ENCODE data around the gene FBXL15. TPM values are rescaled to one million over a fixed set of nuclear protein-coding genes. Genes with fewer than 3 reads are reported as not detected.
A peak's percentile ranks its signal among the peaks of the same experiment; 100 is the strongest.

The FBXL15 gene, protein sequence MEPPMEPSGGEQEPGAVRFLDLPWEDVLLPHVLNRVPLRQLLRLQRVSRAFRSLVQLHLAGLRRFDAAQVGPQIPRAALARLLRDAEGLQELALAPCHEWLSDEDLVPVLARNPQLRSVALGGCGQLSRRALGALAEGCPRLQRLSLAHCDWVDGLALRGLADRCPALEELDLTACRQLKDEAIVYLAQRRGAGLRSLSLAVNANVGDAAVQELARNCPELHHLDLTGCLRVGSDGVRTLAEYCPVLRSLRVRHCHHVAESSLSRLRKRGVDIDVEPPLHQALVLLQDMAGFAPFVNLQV
- 19.4 TPM for total RNA-seq

DNA sequence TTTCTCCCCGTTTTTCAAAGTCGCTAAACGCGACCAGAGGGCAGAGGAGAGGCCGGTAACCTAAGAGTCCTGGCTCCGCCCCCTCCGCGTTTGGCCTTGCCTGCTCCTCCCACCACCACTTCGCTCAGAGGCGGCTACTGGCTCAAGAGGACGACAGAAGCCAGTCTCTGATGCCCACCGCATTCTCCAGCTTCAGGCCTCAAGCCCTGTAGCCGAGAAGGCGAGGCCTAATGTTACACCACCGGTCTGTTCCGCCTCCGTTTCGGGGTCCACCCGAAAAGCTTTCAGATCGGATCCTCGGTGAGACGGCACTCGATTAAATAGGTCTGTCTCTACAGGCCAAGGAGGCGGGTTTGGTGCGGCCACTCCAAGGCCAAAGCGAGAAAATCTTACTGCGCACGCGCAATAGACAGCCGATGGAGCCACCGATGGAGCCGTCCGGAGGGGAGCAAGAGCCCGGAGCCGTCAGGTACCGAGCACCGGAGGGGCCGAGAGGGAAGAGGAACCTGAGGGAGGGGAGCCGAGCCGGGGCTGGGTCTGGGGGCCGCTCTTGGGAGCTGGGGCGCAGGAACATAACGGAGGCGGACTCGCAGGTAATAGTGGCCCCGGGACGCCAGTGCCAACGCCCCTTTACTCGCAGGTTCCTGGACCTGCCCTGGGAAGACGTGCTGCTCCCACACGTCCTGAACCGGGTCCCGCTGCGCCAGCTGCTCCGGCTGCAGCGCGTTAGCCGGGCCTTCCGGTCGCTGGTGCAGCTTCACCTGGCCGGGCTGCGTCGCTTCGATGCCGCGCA lies at the start of gene FBXL15:
TSS of gene FBXL15 (plus strand) at position 123 of the 793 bp plus-strand sequence. CDS start at position 417, 294 bp downstream.

DNA sequence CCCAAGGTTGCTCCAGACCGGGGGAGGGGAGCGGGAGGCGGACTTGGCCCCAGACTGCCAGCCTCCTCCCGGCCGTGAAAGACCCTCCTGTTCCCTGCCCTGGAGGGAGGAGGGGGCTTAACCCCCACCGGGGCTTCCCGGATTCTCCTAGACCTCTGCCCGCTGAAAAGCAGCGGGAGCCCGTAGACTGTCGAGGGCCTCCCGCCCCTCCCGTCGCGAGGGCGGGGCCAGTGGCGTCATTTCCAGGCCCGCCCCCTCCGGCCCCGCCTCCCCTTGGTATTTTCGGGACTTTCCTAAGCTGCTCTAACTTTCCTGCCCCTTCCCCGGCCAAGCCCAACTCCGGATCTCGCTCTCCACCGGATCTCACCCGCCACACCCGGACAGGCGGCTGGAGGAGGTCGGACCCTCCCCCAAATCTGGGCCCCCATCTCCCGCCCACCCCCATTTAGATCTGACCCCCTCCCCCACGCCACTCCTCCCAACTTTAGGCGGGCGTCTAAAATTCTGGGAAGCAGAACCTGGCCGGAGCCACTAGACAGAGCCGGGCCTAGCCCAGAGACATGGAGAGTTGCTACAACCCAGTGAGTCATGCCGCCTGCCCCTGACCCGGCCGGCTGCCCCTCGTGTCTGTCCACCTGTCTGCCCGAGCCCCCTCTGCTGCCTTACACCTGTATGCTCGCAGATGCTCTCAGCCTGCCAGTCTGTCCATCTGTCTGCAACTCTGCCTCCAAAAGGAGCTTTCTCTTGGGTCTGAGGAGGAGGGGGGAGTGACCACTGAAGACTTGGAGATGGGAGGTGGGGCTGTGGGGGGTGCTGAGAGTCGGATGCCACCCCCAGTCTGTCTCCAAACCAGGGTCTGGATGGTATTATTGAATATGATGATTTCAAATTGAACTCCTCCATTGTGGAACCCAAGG lies 25.0 kb upstream of the FBXL15 start, which contains the start of gene NFKB2:
TSS of gene NFKB2 (plus strand) at position 306 of the 917 bp plus-strand sequence. CDS start at position 561, 255 bp downstream.

DNA sequence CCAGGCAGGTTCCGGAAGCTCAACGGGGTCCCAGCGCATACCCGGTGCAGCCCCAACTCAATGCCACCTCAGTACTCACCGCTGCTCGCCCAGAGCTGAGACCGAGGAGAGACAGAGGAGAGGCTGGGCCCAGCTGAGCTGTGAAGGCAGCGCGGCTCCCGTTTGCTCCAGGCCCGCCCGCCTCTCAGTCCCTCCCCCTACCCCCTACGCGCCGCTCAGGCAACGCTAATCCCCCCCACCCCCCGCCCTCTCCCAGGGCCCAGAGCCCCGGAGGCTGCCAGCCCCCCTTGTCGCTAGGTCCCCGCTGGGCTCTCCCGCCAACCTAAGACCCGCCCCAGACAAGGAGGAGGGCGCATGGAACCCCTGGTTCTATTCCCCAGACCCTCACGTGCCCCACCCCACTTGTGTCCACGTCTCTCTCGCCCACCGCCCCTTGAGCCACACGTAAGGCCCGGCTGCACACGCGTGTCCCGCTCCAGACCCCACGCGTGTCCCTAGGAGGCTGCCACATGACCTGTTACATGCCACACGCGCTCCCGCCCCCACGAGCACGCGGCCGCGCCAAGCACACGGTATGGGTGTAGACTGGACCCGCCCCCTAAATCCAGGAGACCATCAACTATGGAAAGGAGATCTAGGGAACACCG lies 1.9 kb upstream of the FBXL15 start, which contains the start of gene PSD:
TSS of gene PSD (minus strand) at position 164 of the 647 bp plus-strand sequence. CDS start 1,747 bp downstream, outside the sequence.

DNA sequence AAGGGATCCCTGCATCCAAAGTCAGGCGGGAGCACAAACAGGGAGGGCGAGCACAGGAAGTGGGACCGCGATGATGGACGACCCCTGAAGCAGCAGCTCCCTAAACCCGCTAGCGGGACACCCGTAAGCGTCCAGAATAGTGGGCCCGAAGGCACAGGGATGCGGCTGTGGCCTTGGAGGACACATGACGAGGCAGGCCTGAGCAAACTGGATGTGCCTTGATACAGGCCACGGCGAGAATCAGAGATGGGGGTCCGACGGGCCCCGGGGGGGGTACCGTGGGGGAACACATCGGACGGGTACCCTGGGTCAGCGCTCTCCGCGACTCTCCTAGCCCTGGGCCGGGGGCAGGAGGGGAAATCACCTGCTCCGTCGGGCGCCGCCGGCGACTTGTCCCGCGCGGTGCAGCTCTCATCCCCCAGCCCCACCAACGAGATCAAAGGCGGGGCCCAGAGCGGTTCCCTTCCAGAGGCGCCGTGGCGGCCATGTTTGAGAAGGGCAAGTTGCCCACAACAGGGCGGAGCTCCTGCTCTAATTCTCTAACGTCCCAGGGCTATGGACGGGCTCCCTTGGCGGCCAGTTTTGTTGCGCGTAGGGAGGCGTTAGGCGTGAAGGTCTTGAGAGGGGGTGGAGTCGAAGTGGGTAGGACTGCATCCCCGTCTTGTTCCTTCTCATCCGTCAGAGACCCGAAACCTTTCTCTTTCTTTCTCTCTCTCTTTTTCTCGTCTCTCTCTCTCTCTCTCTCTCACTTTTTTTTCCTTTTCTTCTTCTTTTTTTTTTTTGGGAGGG lies 11.7 kb downstream of the FBXL15 start, which contains the start of gene CUEDC2:
TSS of gene CUEDC2 (minus strand) at position 413 of the 789 bp plus-strand sequence. CDS start 7,386 bp downstream, outside the sequence.

DNA sequence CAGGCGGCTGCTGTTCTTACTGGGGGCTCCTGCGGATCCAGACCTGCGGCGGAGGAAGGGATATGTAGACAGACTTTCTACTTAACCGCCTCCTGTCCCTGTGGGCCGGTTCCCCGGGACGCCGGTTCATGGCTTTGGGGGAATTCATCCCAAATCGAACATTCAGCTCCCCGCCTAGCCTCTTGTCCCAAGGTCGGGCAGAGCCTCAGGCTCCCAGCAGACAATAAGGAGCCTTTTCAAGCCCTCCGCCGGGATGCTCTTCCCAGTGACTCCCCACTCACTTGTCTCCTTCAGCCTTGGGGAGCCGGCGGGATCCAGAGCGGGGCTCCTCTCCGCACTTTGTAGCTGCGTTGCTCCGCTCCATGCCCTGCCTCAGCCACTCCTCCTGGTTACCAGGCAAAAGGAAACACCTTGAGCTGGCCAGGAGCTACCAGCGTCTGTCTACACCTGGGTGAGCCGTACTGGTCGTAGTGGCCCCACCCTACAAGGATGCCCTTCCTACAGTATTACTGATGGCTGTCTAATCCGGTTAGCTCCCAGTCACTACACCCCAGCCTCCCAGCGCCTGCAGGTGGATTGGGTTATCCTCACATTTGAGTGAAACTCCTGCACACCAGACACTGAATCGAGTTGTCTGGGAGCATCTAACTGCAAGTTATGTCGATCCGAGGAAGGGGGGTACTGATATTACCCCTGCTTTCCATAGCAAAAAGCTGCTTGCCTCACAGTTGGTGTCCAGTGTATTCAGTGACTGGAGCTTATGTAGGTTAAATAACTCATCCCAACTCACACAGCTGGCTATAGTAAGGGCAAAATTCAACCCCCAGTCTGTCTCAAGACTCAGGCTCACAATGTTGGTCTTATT lies 30.7 kb downstream of the FBXL15 start, which contains the start of gene C10orf95:
TSS of gene C10orf95 (minus strand) at position 439 of the 865 bp plus-strand sequence. CDS start 450 bp downstream, outside the sequence.

Small RNA genes within 50 kb of the gene (small RNA-seq; reads per million reads assigned to genes)
- gene MIR146B: 417 reads per million, percentile 98 among the genes with 10 or more reads in this experiment

Other genes starting within 250 kb of the FBXL15 start
- gene ELOVL3, start 194.5 kb upstream of the FBXL15 start, total RNA-seq: 0.92 TPM
- gene PITX3, start 179.3 kb upstream of the FBXL15 start, total RNA-seq: 0.69 TPM
- 31.8 TPM for gene GBF1, start 175.3 kb upstream of the FBXL15 start, total RNA-seq
- 1.6 TPM for gene NFKB2, start 25.1 kb upstream of the FBXL15 start, total RNA-seq
- gene PSD, start 2.1 kb upstream of the FBXL15 start, total RNA-seq: 108 TPM
- 53.7 TPM for gene CUEDC2, start 11.7 kb downstream of the FBXL15 start, total RNA-seq
- 0.69 TPM for gene C10orf95, start 30.7 kb downstream of the FBXL15 start, total RNA-seq
- 183 TPM for gene ACTR1A, start 81.9 kb downstream of the FBXL15 start, total RNA-seq
- gene SUFU, start 83.1 kb downstream of the FBXL15 start, total RNA-seq: 4.8 TPM
- gene TRIM8, start 223.6 kb downstream of the FBXL15 start, total RNA-seq: 50.1 TPM